HEK293 (cell line): ENCODE data around the gene ZNF555.

Experiments
- CTCF ChIA-PET: fragments of 350-600 bp; formaldehyde crosslinking; extraction: SDS; loops from one replicate; lab custom pipeline; 2021; ENCODE audit warnings: antibody characterized with exemption; lab: Yijun Ruan, JAX
- POLR2A ChIA-PET: fragments of 300-600 bp; formaldehyde crosslinking; extraction: SDS; loops from one replicate; lab custom pipeline; 2020; ENCODE audit warnings: antibody characterized with exemption, inconsistent platforms; lab: Yijun Ruan, JAX
- H3K27ac ChIP-seq: fragments of 200-500 bp; sonication (Bioruptor generic); 2 replicates; pipeline ENCODE4 v1.5.1; 2014; ENCODE audit warnings: low read depth, low read length, control low read depth, inconsistent platforms; ENCODE audit errors: extremely low read depth
- H3K36me3 ChIP-seq, 2 experiments: fragments of 200-500 bp in 1 of 2; sonication (Bioruptor generic) in 1 of 2; 1 replicate in 1 of 2; 2 replicates in 1 of 2; pipeline ENCODE4 v1.5.1; 2014 to 2017; ENCODE audit warnings: inconsistent platforms in 2 of 2, low read length in 2 of 2; ENCODE audit not compliant: control insufficient read depth in 2 of 2, insufficient read depth in 1 of 2
- H3K4me1 ChIP-seq: fragments of 200-500 bp; sonication (Bioruptor generic); 2 replicates; pipeline ENCODE4 v1.5.1; 2014; ENCODE audit warnings: mild to moderate bottlenecking, low read length, inconsistent platforms; ENCODE audit not compliant: control insufficient read depth, insufficient read depth
- H3K4me3 ChIP-seq: 2 replicates; pipeline ENCODE4 v1.5.1; 2011; ENCODE audit warnings: low read depth, mild to moderate bottlenecking, control low read depth, low read length, moderate library complexity
- H3K9me3 ChIP-seq: fragments of 200-500 bp; sonication (Bioruptor generic); 2 replicates; pipeline ENCODE4 v1.5.1; 2014; ENCODE audit warnings: low read depth, low read length, inconsistent platforms; ENCODE audit not compliant: control insufficient read depth, insufficient read depth
- ATF2 ChIP-seq: fragments of 450-650 bp; formaldehyde crosslinking; IDR thresholded peaks from 2 replicates; pipeline ENCODE4 v1.5.1; 2016; ENCODE audit warnings: missing biosample characterization, missing genetic modification characterization, low read depth
- BCL11B ChIP-seq: fragments of 450-650 bp; formaldehyde crosslinking; IDR thresholded peaks from 2 replicates; pipeline ENCODE4 v1.5.1; 2016; ENCODE audit warnings: low read depth, missing biosample characterization, missing genetic modification characterization
- OSR2 ChIP-seq: fragments of 450-650 bp; formaldehyde crosslinking; IDR thresholded peaks from 2 replicates; pipeline ENCODE4 v1.5.1; 2016; ENCODE audit warnings: missing biosample characterization, missing genetic modification characterization
- OVOL3 ChIP-seq: fragments of 450-650 bp; formaldehyde crosslinking; IDR thresholded peaks from 2 replicates; pipeline ENCODE4 v1.5.1; 2016; ENCODE audit warnings: missing biosample characterization, missing genetic modification characterization
- PRDM10 ChIP-seq: fragments of 450-650 bp; formaldehyde crosslinking; IDR thresholded peaks from 2 replicates; pipeline ENCODE4 v1.5.1; 2016; ENCODE audit warnings: missing biosample characterization, missing genetic modification characterization
- ZBTB20 ChIP-seq: fragments of 450-650 bp; formaldehyde crosslinking; IDR thresholded peaks from 2 replicates; pipeline ENCODE4 v1.5.1; 2016; ENCODE audit warnings: missing biosample characterization, missing genetic modification characterization
- ZBTB44 ChIP-seq: fragments of 450-650 bp; IDR thresholded peaks from 2 replicates; pipeline ENCODE4 v1.5.1; 2018; ENCODE audit warnings: missing biosample characterization, mild to moderate bottlenecking, missing genetic modification characterization
- ZNF239 ChIP-seq: fragments of 450-650 bp; formaldehyde crosslinking; IDR thresholded peaks from 2 replicates; pipeline ENCODE4 v1.5.1; 2016; ENCODE audit warnings: missing biosample characterization, missing genetic modification characterization
- ZNF248 ChIP-seq: fragments of 450-650 bp; formaldehyde crosslinking; IDR thresholded peaks from 2 replicates; pipeline ENCODE4 v1.5.1; 2017; ENCODE audit warnings: missing biosample characterization, missing genetic modification characterization
- ZNF266 ChIP-seq: fragments of 450-650 bp; formaldehyde crosslinking; IDR thresholded peaks from 2 replicates; pipeline ENCODE4 v1.5.1; 2016; ENCODE audit warnings: missing biosample characterization, missing genetic modification characterization, low read depth
- ZNF362 ChIP-seq: fragments of 450-650 bp; formaldehyde crosslinking; IDR thresholded peaks from 2 replicates; pipeline ENCODE4 v1.5.1; 2016; ENCODE audit warnings: missing biosample characterization, missing genetic modification characterization
- ZNF48 ChIP-seq: fragments of 450-650 bp; formaldehyde crosslinking; IDR thresholded peaks from 2 replicates; pipeline ENCODE4 v1.5.1; 2016; ENCODE audit warnings: missing biosample characterization, missing genetic modification characterization
- ZNF561 ChIP-seq: fragments of 450-650 bp; IDR thresholded peaks from 2 replicates; pipeline ENCODE4 v1.5.1; 2018; ENCODE audit warnings: missing biosample characterization, missing genetic modification characterization, borderline replicate concordance
- ZNF585B ChIP-seq: fragments of 450-650 bp; formaldehyde crosslinking; IDR thresholded peaks from 2 replicates; pipeline ENCODE4 v1.5.1; 2016; ENCODE audit warnings: missing biosample characterization, missing genetic modification characterization
- ZNF639 ChIP-seq: fragments of 450-650 bp; formaldehyde crosslinking; IDR thresholded peaks from 2 replicates; pipeline ENCODE4 v1.5.1; 2016; ENCODE audit warnings: missing biosample characterization, missing genetic modification characterization
- ZNF768 ChIP-seq: fragments of 450-650 bp; formaldehyde crosslinking; IDR thresholded peaks from 2 replicates; pipeline ENCODE4 v1.5.1; 2018; ENCODE audit warnings: missing biosample characterization, mild to moderate bottlenecking, missing genetic modification characterization
- ZSCAN16 ChIP-seq: fragments of 450-650 bp; formaldehyde crosslinking; IDR thresholded peaks from 2 replicates; pipeline ENCODE4 v1.5.1; 2016; ENCODE audit warnings: missing biosample characterization, missing genetic modification characterization

The ZNF555 gene

GRCh38 chr19:2846180-2846894 is 5.1 kb downstream of the ZNF555 start:
- ChIA-PET POLR2A (no interaction called here), CTCF (no interaction called here)
- Histone ChIP-seq H3K4me1 (no peaks in the 10 kb centered on the region), H3K9me3 (no peaks in the 10 kb centered on the region), H3K27ac (no peak overlapping the region), H3K4me3 (no peak overlapping the region), H3K36me3 (peaks cover 0 to 38% of the 10 kb centered on the region in 2 experiments; a peak in 2 of 3 replicates)
- TF ChIP-seq ZNF48 (tag by site-specific recombination) (no peak), ZNF362 (tag by site-specific recombination) (no peak), ATF2 (tag by site-specific recombination) (no peak), OVOL3 (tag by site-specific recombination) (no peak), ZNF585B (tag by site-specific recombination) (no peak)

GRCh38 chr19:2847507-2847906 is 6.2 kb downstream of the ZNF555 start:
- Histone ChIP-seq H3K4me3 (no peak overlapping the region), H3K27ac (no peak overlapping the region), H3K36me3 (peaks cover 5 to 50% of the 10 kb centered on the region in 2 experiments; a peak in 2 of 3 replicates), H3K4me1 (no peaks in the 10 kb centered on the region), H3K9me3 (no peaks in the 10 kb centered on the region)
- TF ChIP-seq ZNF639 (tag by site-specific recombination) (no peak), ATF2 (tag by site-specific recombination) (peak; percentile 67), ZNF239 (tag by site-specific recombination) (no peak)
- CTCF ChIA-PET: interaction anchor here (0.9 kb wide), 1 partner anchor 20 kb away, joined by 3 read pairs; no protein-coding TSS in a partner anchor
- POLR2A ChIA-PET: no interaction called here

- POLR2A ChIA-PET: no interaction called here
- TF ChIP-seq ZNF561 (tag by site-specific recombination) (no peak), ZSCAN16 (no peak), ZNF768 (no peak), ZNF266 (tag by site-specific recombination) (no peak), ZBTB44 (tag by site-specific recombination) (no peak), ZBTB20 (no peak), ZNF248 (tag by site-specific recombination) (no peak), PRDM10 (tag by site-specific recombination) (no peak), OSR2 (tag by site-specific recombination) (no peak), BCL11B (no peak)
- H3K27ac ChIP-seq: no peak overlapping the region
- H3K36me3 ChIP-seq: peaks cover 5 to 61% of the 10 kb centered on the region in 2 experiments; a peak in 2 of 3 replicates
- H3K4me1 ChIP-seq: no peaks in the 10 kb centered on the region
- CTCF ChIA-PET: interaction anchor here (0.9 kb wide), 1 partner anchor 21 kb away, joined by 3 read pairs; no protein-coding TSS in a partner anchor
- H3K9me3 ChIP-seq: no peaks in the 10 kb centered on the region
- H3K4me3 ChIP-seq: no peak overlapping the region
Observed at GRCh38 chr19:2848616-2849015, 7.3 kb downstream of the ZNF555 start.
